H1 (cell line): ENCODE data around the gene ALS2CL. TPM values are rescaled to one million over a fixed set of nuclear protein-coding genes. Genes with fewer than 3 reads are reported as not detected.

Experiments
- CTCF ChIA-PET: fragments of 300-600 bp; sonication (Branson Sonifier 250); formaldehyde crosslinking; loops from one replicate; lab custom pipeline; 2021; ENCODE audit not compliant: partially characterized antibody; lab: Charles Lee
- POLR2A ChIA-PET: fragments of 300-600 bp; sonication (Branson Sonifier 250); formaldehyde crosslinking; loops from one replicate; lab custom pipeline; 2021; ENCODE audit warnings: inconsistent platforms; ENCODE audit not compliant: partially characterized antibody; lab: Charles Lee
- DNase-seq, 2 experiments: peaks; one replicate each; pipeline versions ENCODE4 v3.0.0 to v3.0.0-alpha.2; 2010 to 2022; ENCODE audit warnings: low spot score in 2 of 2, low read depth in 1 of 2, mixed read lengths in 1 of 2
- FAIRE-seq: peaks from 2 replicates; lab custom pipeline; 2011; peaks lifted over from hg19 to GRCh38; lab: Jason Lieb, UNC
- H2AFZ ChIP-seq: 2 replicates; pipeline ENCODE4 v1.8.1; 2012; ENCODE audit warnings: low read length, inconsistent platforms
- H2AK5ac ChIP-seq: 2 replicates; pipeline ENCODE4 v1.6.1; 2013; ENCODE audit warnings: low read depth, low read length
- H2BK120ac ChIP-seq: replicated peaks from 2 replicates; pipeline ENCODE3; 2013; ENCODE audit warnings: low read depth, low read length, inconsistent platforms
- H2BK12ac ChIP-seq: 2 replicates; pipeline ENCODE4 v1.6.1; 2013; ENCODE audit warnings: low read depth, low read length
- H2BK15ac ChIP-seq: 2 replicates; pipeline ENCODE4 v1.6.1; 2013; ENCODE audit warnings: low read length
- H2BK20ac ChIP-seq: 2 replicates; pipeline ENCODE4 v1.6.1; 2013; ENCODE audit warnings: low read length
- H2BK5ac ChIP-seq: 2 replicates; pipeline ENCODE4 v1.6.1; 2013; ENCODE audit warnings: low read depth, low read length
- H3K14ac ChIP-seq: 2 replicates; pipeline ENCODE4 v1.6.1; 2013; ENCODE audit warnings: inconsistent platforms; ENCODE audit not compliant: insufficient read length
- H3K18ac ChIP-seq: 2 replicates; pipeline ENCODE4 v1.6.1; 2013; ENCODE audit warnings: low read length; ENCODE audit errors: extremely low read depth
- H3K23ac ChIP-seq: 2 replicates; pipeline ENCODE4 v1.6.1; 2013; ENCODE audit warnings: inconsistent platforms; ENCODE audit not compliant: insufficient read length
- H3K23me2 ChIP-seq: 2 replicates; pipeline ENCODE4 v1.6.1; 2013; ENCODE audit warnings: low read depth, low read length
- H3K27ac ChIP-seq: 2 replicates; pipeline ENCODE4 v1.6.1; 2011; ENCODE audit warnings: low read depth, low read length, inconsistent platforms
- H3K27me3 ChIP-seq, 4 experiments: replicated peaks in 1 of 4; 1 replicate in 1 of 4; 2 replicates in 3 of 4; pipeline versions ENCODE4 v1.6.1 to v1.8.1; 2011 to 2013; ENCODE audit warnings: low read length in 3 of 4, mild to moderate bottlenecking in 3 of 4, inconsistent platforms in 2 of 4, mixed read lengths in 2 of 4, moderate library complexity in 1 of 4; ENCODE audit not compliant: control insufficient read depth in 3 of 4, insufficient read depth in 3 of 4; ENCODE audit errors: extremely low read depth in 1 of 4
- H3K36me3 ChIP-seq, 4 experiments: 2 replicates each; pipeline versions ENCODE4 v1.6.1 to v1.8.1; 2011 to 2013; ENCODE audit warnings: mild to moderate bottlenecking in 4 of 4, low read length in 3 of 4, moderate library complexity in 2 of 4, control low read depth in 1 of 4, inconsistent platforms in 1 of 4; ENCODE audit not compliant: insufficient read depth in 4 of 4, control insufficient read depth in 2 of 4
- H3K4ac ChIP-seq: replicated peaks from 2 replicates; pipeline ENCODE3; 2013; ENCODE audit warnings: low read length, low read depth, mixed read lengths, inconsistent platforms; ENCODE audit not compliant: insufficient read length
- H3K4me1 ChIP-seq, 4 experiments: replicated peaks in 1 of 4; 1 replicate in 1 of 4; 2 replicates in 3 of 4; pipeline versions ENCODE4 v1.6.1 to v1.8.1; 2011 to 2013; ENCODE audit warnings: low read length in 3 of 4, inconsistent platforms in 2 of 4, mixed read lengths in 1 of 4; ENCODE audit not compliant: insufficient read depth in 4 of 4, control insufficient read depth in 3 of 4
- H3K4me2 ChIP-seq, 2 experiments: 2 replicates each; pipeline versions ENCODE4 v1.6.1 to v1.8.1; 2011 to 2013; ENCODE audit warnings: low read depth in 2 of 2, low read length in 2 of 2, control low read depth in 1 of 2, inconsistent platforms in 1 of 2, mild to moderate bottlenecking in 1 of 2; ENCODE audit not compliant: insufficient read depth in 1 of 2
- H3K4me3 ChIP-seq, 4 experiments: fragments of 200-600, 300-600 bp in 1 of 4; sonication (generic), shearing (Covaris generic), sonication (Bioruptor Twin) in 1 of 4; 2 replicates each; pipeline versions ENCODE4 v1.5.1 to v1.8.1; 2011 to 2016; ENCODE audit warnings: low read length in 4 of 4, low read depth in 3 of 4, control low read depth in 2 of 4, inconsistent platforms in 2 of 4, mild to moderate bottlenecking in 2 of 4, mixed read lengths in 1 of 4, moderate library complexity in 1 of 4; ENCODE audit not compliant: insufficient read depth in 2 of 4; ENCODE audit errors: extremely low read depth in 1 of 4
- H3K56ac ChIP-seq: replicated peaks from 2 replicates; pipeline ENCODE3; 2013; ENCODE audit warnings: low read depth, mild to moderate bottlenecking, mixed read lengths, low read length, inconsistent platforms; ENCODE audit not compliant: insufficient read length
- H3K79me1 ChIP-seq: 2 replicates; pipeline ENCODE4 v1.6.1; 2013; ENCODE audit warnings: low read depth, low read length, control low read depth
- H3K79me2 ChIP-seq, 2 experiments: 2 replicates each; pipeline versions ENCODE4 v1.6.1 to v1.8.1; 2012 to 2013; ENCODE audit warnings: low read length in 2 of 2, mild to moderate bottlenecking in 2 of 2, inconsistent platforms in 1 of 2; ENCODE audit not compliant: insufficient read depth in 2 of 2, control insufficient read depth in 1 of 2
- H3K9ac ChIP-seq, 4 experiments: replicated peaks in 1 of 4; 1 replicate in 1 of 4; 2 replicates in 3 of 4; pipeline versions ENCODE4 v1.6.1 to v1.8.1; 2011 to 2013; ENCODE audit warnings: low read depth in 3 of 4, low read length in 3 of 4, control low read depth in 2 of 4, mild to moderate bottlenecking in 2 of 4, moderate library complexity in 2 of 4, inconsistent platforms in 1 of 4; ENCODE audit errors: extremely low read depth in 1 of 4
- H3K9me3 ChIP-seq, 2 experiments: 2 replicates each; pipeline versions ENCODE4 v1.6.1 to v1.8.1; 2012 to 2013; ENCODE audit warnings: mild to moderate bottlenecking in 2 of 2, moderate library complexity in 2 of 2, control low read depth in 1 of 2, inconsistent platforms in 1 of 2, low read depth in 1 of 2, low read length in 1 of 2, mixed read lengths in 1 of 2; ENCODE audit not compliant: insufficient read depth in 2 of 2
- H4K20me1 ChIP-seq, 2 experiments: replicated peaks in 1 of 2; 2 replicates each; pipeline versions ENCODE3 to v1.8.1; 2011 to 2013; ENCODE audit warnings: inconsistent platforms in 2 of 2, low read length in 2 of 2, mild to moderate bottlenecking in 1 of 2; ENCODE audit not compliant: insufficient read depth in 2 of 2, control insufficient read depth in 1 of 2
- H4K5ac ChIP-seq: 2 replicates; pipeline ENCODE4 v1.6.1; 2013; ENCODE audit warnings: low read length, low read depth, mixed read lengths, inconsistent platforms; ENCODE audit not compliant: insufficient read length
- H4K8ac ChIP-seq: 2 replicates; pipeline ENCODE4 v1.8.0; 2013; ENCODE audit warnings: mild to moderate bottlenecking, moderate library complexity, low read length, inconsistent platforms; ENCODE audit not compliant: insufficient read depth; ENCODE audit errors: extremely low read depth
- H4K91ac ChIP-seq: replicated peaks from 2 replicates; pipeline ENCODE3; 2013; ENCODE audit warnings: low read length, mixed read lengths, inconsistent platforms; ENCODE audit not compliant: insufficient read length
- ATF2 ChIP-seq: IDR thresholded peaks from 2 replicates; pipeline ENCODE4 v1.6.1; 2012; ENCODE audit warnings: low read length, inconsistent platforms
- CBX8 ChIP-seq: fragments of 300-800, 300-1000 bp; sonication (generic); IDR thresholded peaks from 2 replicates; pipeline ENCODE4 v1.7.1; 2016; ENCODE audit warnings: low read depth, low read length, borderline replicate concordance
- CREB1 ChIP-seq: IDR thresholded peaks from 2 replicates; pipeline ENCODE4 v1.6.1; 2012; ENCODE audit warnings: inconsistent platforms
- E2F6 ChIP-seq: IDR thresholded peaks from 2 replicates; pipeline ENCODE4 v1.6.1; 2012; ENCODE audit warnings: inconsistent platforms
- EP300 ChIP-seq, 2 experiments: IDR thresholded peaks; 1 replicate in 1 of 2; 2 replicates in 1 of 2; pipeline ENCODE4 v1.6.1; 2011 to 2012; ENCODE audit warnings: low read depth in 2 of 2, low read length in 2 of 2, mild to moderate bottlenecking in 2 of 2, borderline replicate concordance in 1 of 2, inconsistent platforms in 1 of 2, moderate library complexity in 1 of 2
- JUND ChIP-seq: IDR thresholded peaks from 2 replicates; pipeline ENCODE4 v1.6.1; 2011; ENCODE audit warnings: mild to moderate bottlenecking, improper control_type of control experiment, low read length
- SIRT6 ChIP-seq: IDR thresholded peaks from one replicate; pipeline ENCODE4 v1.7.1; 2012; ENCODE audit warnings: low read length, inconsistent platforms
- SIX5 ChIP-seq: IDR thresholded peaks from 2 replicates; pipeline ENCODE4 v1.6.1; 2011; ENCODE audit warnings: mild to moderate bottlenecking, low read depth, low read length
- WGBS, 2 experiments: shearing (Covaris generic) in 1 of 2; methylation state at CpG; one replicate each; pipeline versions ENCODE4 v1.1.6 to v1.1.7; 2013 to 2015; ENCODE audit warnings: low lambda C conversion rate in 2 of 2, mixed read lengths in 2 of 2, inconsistent platforms in 1 of 2, low coverage in 1 of 2, missing lambda C conversion rate in 1 of 2; ENCODE audit not compliant: insufficient replicate concordance in 2 of 2, insufficient coverage in 1 of 2, insufficient read length in 1 of 2; ENCODE audit errors: extremely low coverage in 1 of 2, missing lambda C conversion rate in 1 of 2; 5-methylcytosine and 5-hydroxymethylcytosine counted together
- polyA plus RNA-seq, 7 experiments: library from polyadenylated mRNA; depleted of rRNA in 3 of 7; stranded (reverse) in 5 of 7; unstranded in 2 of 7; fragments of >200 nt in 5 of 7; fragments of 200-250 nt in 2 of 7; gene quantifications; 1 replicate in 5 of 7; 2 replicates in 1 of 7; 4 replicates in 1 of 7; pipeline versions ENCODE4 v1.2.1 to v1.2.3, GENCODE V29; 2011 to 2013; ENCODE audit warnings: missing spikeins in 2 of 7, mixed read lengths in 2 of 7
- total RNA-seq: library from RNA; stranded (reverse); fragmentation: NEBNext Ultra II Directional; extraction: Animal tissue kit (Norgen Biotek cat#: 25700); gene quantifications from 2 replicates; pipeline ENCODE4 v1.2.1, GENCODE V29; 2021
- TF ChIP-seq, protein P1 (sequence below), 3 experiments: IDR thresholded peaks; 1 replicate in 2 of 3; 2 replicates in 1 of 3; pipeline versions ENCODE4 v1.5.1 to v1.6.1; 2011; ENCODE audit warnings: low read length in 3 of 3, mild to moderate bottlenecking in 3 of 3, inconsistent platforms in 2 of 3, low read depth in 1 of 3, moderate library complexity in 1 of 3; ENCODE audit not compliant: insufficient read depth in 1 of 3; ENCODE audit errors: control extremely low read depth in 1 of 3

Gene ALS2CL
- total and polyA plus RNA-seq, 2 of the 8 experiments (the other 6 are each of a cell fraction or from before 2014, with no cell fraction given) = 4.8 to 5.4 TPM

DNA sequence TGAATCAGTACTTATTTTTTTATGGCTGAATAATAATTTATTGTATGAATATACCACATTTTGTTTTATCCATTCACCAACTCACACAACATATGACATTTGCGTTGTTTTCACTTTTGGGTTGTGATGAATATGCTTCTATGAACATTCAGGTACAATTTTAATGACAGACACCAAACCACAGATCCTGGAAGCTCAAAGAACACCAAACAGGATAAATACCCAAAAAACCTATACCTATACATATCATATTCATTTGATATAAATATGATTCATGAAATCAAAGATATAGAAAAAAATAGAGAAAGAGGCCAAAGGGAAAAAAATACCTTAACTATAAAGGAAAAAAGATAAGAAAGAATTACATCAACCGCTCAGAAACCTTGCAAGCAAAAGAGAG is 45.4 kb downstream of the ALS2CL start:
- Histone ChIP-seq H4K91ac (no peak overlapping the region), H4K5ac (no peak overlapping the region), H2BK5ac (no peak overlapping the region), H3K9me3 (peaks cover 0 to 7% of the 10 kb centered on the region in 2 experiments; a peak in 3 of 4 replicates), H4K8ac (no peak overlapping the region), H3K27me3 (no peaks in the 10 kb centered on the region), H3K4me1 (no peaks in the 10 kb centered on the region), H2AFZ (no peak overlapping the region), H3K27ac (no peak overlapping the region), H2BK20ac (no peak overlapping the region), H3K79me1 (no peaks in the 10 kb centered on the region), H3K23me2 (no peaks in the 10 kb centered on the region), H3K56ac (no peak overlapping the region), H3K79me2 (no peaks in the 10 kb centered on the region), H3K4ac (no peak overlapping the region), H3K4me2 (no peak overlapping the region), H3K4me3 (no peak overlapping the region), H3K23ac (no peak overlapping the region), H3K36me3 (no peaks in the 10 kb centered on the region; a peak in 1 of 8 replicates), H3K18ac (no peak overlapping the region), H2AK5ac (no peak overlapping the region), H2BK15ac (no peak overlapping the region), H3K14ac (no peak overlapping the region), H2BK120ac (no peak overlapping the region), H2BK12ac (no peak overlapping the region), H4K20me1 (no peaks in the 10 kb centered on the region), H3K9ac (no peak overlapping the region)
- FAIRE-seq (no peak), DNase-seq (no peak)
- WGBS, 2 experiments = 57% methylated on average over 2 of the region's 2 CpGs; no CpG with 5 or more reads in 1 of the 2 experiments
- TF ChIP-seq SIRT6 (no peak), E2F6 (no peak), CBX8 (no peak), JUND (no peak), SIX5 (no peak), EP300 (IDR thresholded peaks at IDR 0.05; ENCODE audit: borderline replicate concordance in 1 of 2, low read depth in 2 of 2, low read length in 2 of 2) (no peak), CREB1 (no peak), ATF2 (no peak)
- TF ChIP-seq, protein P1, sequence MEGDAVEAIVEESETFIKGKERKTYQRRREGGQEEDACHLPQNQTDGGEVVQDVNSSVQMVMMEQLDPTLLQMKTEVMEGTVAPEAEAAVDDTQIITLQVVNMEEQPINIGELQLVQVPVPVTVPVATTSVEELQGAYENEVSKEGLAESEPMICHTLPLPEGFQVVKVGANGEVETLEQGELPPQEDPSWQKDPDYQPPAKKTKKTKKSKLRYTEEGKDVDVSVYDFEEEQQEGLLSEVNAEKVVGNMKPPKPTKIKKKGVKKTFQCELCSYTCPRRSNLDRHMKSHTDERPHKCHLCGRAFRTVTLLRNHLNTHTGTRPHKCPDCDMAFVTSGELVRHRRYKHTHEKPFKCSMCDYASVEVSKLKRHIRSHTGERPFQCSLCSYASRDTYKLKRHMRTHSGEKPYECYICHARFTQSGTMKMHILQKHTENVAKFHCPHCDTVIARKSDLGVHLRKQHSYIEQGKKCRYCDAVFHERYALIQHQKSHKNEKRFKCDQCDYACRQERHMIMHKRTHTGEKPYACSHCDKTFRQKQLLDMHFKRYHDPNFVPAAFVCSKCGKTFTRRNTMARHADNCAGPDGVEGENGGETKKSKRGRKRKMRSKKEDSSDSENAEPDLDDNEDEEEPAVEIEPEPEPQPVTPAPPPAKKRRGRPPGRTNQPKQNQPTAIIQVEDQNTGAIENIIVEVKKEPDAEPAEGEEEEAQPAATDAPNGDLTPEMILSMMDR (IDR thresholded peaks at IDR 0.05; ENCODE audit: control extremely low read depth in 1 of 3, insufficient read depth in 1 of 3, low read depth in 1 of 3, low read length in 3 of 3) = no peak
- ChIA-PET POLR2A (no interaction called here), CTCF (interaction anchor here (1.2 to 1.3 kb wide), 2 partner anchors 19 to 29 kb away, joined by 3 to 4 read pairs; no protein-coding TSS in a partner anchor)
